Neural progenitor cell (in vitro differentiated cells): ENCODE results near the gene SUSD2. TPM values are rescaled to one million over a fixed set of nuclear protein-coding genes. Genes with fewer than 3 reads are reported as not detected.
A peak's percentile ranks its signal among the peaks of the same experiment; 100 is the strongest.

ENCODE experiments used
- DNase-seq: peaks from one replicate; pipeline ENCODE4 v3.0.0-alpha.2; 2016; ENCODE audit warnings: low spot score
- H2AFZ ChIP-seq: fragments of 200-600 bp; sonication (generic); replicated peaks from 2 replicates; pipeline ENCODE4 v1.6.1; 2016; ENCODE audit warnings: antibody characterized with exemption
- H3F3A ChIP-seq: fragments of 200-600 bp; sonication (generic); 2 replicates; pipeline ENCODE4 v1.6.1; 2016; ENCODE audit warnings: antibody characterized with exemption, low read depth
- H3K27ac ChIP-seq: fragments of 200-600 bp; sonication (generic); 2 replicates; pipeline ENCODE4 v1.5.1; 2016; ENCODE audit warnings: mild to moderate bottlenecking
- H3K27me3 ChIP-seq: fragments of 200-600 bp; sonication (generic); 2 replicates; pipeline ENCODE4 v1.6.1; 2016; ENCODE audit warnings: mild to moderate bottlenecking, moderate library complexity
- H3K36me3 ChIP-seq: fragments of 200-600 bp; sonication (generic); 2 replicates; pipeline ENCODE4 v1.5.1; 2016
- H3K4me1 ChIP-seq: fragments of 200-600 bp; sonication (generic); 2 replicates; pipeline ENCODE4 v1.6.1; 2016; ENCODE audit warnings: mixed run types
- H3K4me2 ChIP-seq: fragments of 200-600 bp; sonication (generic); 2 replicates; pipeline ENCODE4 v1.6.1; 2016
- H3K4me3 ChIP-seq: fragments of 200-600 bp; sonication (generic); 2 replicates; pipeline ENCODE4 v1.5.1; 2016
- H3K79me2 ChIP-seq: fragments of 200-600 bp; sonication (generic); 2 replicates; pipeline ENCODE4 v1.6.1; 2016; ENCODE audit warnings: low read depth
- H3K9ac ChIP-seq: fragments of 200-600 bp; sonication (generic); 2 replicates; pipeline ENCODE4 v1.6.1; 2016
- H3K9me3 ChIP-seq: fragments of 200-600 bp; sonication (generic); 2 replicates; pipeline ENCODE4 v1.5.1; 2016; ENCODE audit warnings: low read depth
- H4K20me1 ChIP-seq: fragments of 200-600 bp; sonication (generic); 2 replicates; pipeline ENCODE4 v1.6.1; 2016; ENCODE audit warnings: low read depth
- H3K27ac Mint-ChIP-seq: 3 replicates; pipeline ENCODE4 v1.8.0; 2021; ENCODE audit warnings: mixed read lengths
- H3K27me3 Mint-ChIP-seq: 2 replicates; pipeline ENCODE4 v1.8.0; 2022; ENCODE audit warnings: low read depth, mild to moderate bottlenecking, inconsistent platforms, moderate library complexity, mixed read lengths; ENCODE audit not compliant: insufficient read depth
- H3K36me3 Mint-ChIP-seq: 3 replicates; pipeline ENCODE4 v1.8.0; 2021; ENCODE audit warnings: mixed read lengths
- H3K4me1 Mint-ChIP-seq: 3 replicates; pipeline ENCODE4 v1.8.0; 2021; ENCODE audit warnings: mixed read lengths
- H3K4me3 Mint-ChIP-seq: 3 replicates; pipeline ENCODE4 v1.8.0; 2021; ENCODE audit warnings: mild to moderate bottlenecking, moderate library complexity, mixed read lengths
- H3K9me3 Mint-ChIP-seq: 3 replicates; pipeline ENCODE4 v1.8.0; 2020; ENCODE audit warnings: mixed read lengths
- EZH2 ChIP-seq: fragments of 200-600 bp; sonication (generic); IDR thresholded peaks from 2 replicates; pipeline ENCODE4 v1.6.1; 2017; ENCODE audit warnings: antibody characterized with exemption, mild to moderate bottlenecking, moderate library complexity
- EZH2phosphoT487 ChIP-seq: fragments of 200-600 bp; sonication (generic); IDR thresholded peaks from 2 replicates; pipeline ENCODE4 v1.6.1; 2017; ENCODE audit warnings: antibody characterized with exemption
- total RNA-seq: library from RNA; depleted of rRNA; stranded (reverse); fragments of >200 nt; gene quantifications from 2 replicates; pipeline ENCODE4 v1.2.3, GENCODE V29; 2015; ENCODE audit warnings: low replicate concordance
- TF ChIP-seq, protein P1 (sequence below): fragments of 200-600 bp; sonication (generic); IDR thresholded peaks from 2 replicates; pipeline ENCODE4 v1.5.1; 2017; ENCODE audit warnings: antibody characterized with exemption, mild to moderate bottlenecking

The SUSD2 gene, protein sequence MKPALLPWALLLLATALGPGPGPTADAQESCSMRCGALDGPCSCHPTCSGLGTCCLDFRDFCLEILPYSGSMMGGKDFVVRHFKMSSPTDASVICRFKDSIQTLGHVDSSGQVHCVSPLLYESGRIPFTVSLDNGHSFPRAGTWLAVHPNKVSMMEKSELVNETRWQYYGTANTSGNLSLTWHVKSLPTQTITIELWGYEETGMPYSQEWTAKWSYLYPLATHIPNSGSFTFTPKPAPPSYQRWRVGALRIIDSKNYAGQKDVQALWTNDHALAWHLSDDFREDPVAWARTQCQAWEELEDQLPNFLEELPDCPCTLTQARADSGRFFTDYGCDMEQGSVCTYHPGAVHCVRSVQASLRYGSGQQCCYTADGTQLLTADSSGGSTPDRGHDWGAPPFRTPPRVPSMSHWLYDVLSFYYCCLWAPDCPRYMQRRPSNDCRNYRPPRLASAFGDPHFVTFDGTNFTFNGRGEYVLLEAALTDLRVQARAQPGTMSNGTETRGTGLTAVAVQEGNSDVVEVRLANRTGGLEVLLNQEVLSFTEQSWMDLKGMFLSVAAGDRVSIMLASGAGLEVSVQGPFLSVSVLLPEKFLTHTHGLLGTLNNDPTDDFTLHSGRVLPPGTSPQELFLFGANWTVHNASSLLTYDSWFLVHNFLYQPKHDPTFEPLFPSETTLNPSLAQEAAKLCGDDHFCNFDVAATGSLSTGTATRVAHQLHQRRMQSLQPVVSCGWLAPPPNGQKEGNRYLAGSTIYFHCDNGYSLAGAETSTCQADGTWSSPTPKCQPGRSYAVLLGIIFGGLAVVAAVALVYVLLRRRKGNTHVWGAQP
- total RNA-seq = 0.02 and 0.25 TPM in 2 replicates

DNA sequence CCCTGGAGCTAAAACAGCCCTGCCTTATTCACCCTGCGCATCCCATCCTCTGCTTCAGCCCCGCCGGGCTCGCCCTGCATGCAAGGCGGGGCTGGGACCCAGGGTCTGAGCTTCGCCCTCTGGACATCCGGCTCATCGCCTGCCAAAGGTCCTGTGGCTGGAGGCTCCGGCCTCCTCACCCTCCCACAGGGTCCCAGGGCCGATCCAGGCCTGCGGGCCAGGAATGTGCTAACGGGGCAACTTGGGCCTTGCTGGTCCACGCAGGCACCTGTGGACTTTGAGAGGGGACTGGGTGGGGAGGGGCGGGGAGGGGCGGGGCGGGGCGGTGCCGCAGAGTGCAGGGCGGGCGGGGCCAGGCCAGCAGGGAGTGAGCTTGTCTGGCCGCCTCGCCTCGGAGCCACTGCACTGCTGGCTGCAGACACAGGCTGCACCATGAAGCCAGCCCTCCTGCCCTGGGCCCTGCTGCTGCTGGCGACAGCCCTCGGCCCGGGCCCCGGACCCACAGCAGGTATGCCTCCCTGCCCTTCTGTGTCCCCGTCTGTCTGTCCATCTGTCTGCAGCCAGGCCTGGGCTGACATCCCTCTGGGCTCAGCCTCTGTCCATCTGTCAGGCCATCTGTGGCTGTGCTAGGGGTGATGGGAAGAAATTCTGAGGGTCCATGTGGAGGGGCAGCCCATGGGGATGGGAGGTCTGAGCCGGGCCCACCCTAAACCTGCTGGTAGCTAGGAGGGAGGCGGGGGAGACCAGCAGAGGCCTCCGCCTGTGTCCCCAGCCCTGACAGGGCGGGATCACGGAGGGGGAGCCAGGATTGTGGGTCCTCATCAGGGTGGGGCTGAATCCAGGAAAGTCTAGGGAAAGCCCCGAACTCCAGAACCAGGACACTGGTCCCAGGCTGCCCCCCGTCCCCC is at the start of gene SUSD2:
Gene SUSD2 (plus strand): TSS at position 400 of the 908 bp plus-strand sequence. CDS start 33 bp downstream, at position 433.
- peaks cover 3% of the 10 kb centered on the region for H3K4me1 Mint-ChIP-seq
- H3F3A ChIP-seq = no peaks in the 10 kb centered on the region
- H2AFZ ChIP-seq = no peak within 1 kb of the TSS
- H3K4me1 ChIP-seq = peaks cover 8% of the 10 kb centered on the region
- H3K36me3 ChIP-seq = no peaks in the 10 kb centered on the region
- no peaks in the 10 kb centered on the region for H3K27me3 ChIP-seq
- H3K36me3 Mint-ChIP-seq = no peaks in the 10 kb centered on the region
- no peaks in the 10 kb centered on the region for H3K79me2 ChIP-seq
- H3K27ac Mint-ChIP-seq = peak within 1 kb of the TSS; percentile 57
- H3K27ac ChIP-seq = no peak within 1 kb of the TSS
- no peak within 1 kb of the TSS for H3K4me3 Mint-ChIP-seq
- peaks cover 4% of the 10 kb centered on the region for H4K20me1 ChIP-seq
- TF ChIP-seq, protein P1, sequence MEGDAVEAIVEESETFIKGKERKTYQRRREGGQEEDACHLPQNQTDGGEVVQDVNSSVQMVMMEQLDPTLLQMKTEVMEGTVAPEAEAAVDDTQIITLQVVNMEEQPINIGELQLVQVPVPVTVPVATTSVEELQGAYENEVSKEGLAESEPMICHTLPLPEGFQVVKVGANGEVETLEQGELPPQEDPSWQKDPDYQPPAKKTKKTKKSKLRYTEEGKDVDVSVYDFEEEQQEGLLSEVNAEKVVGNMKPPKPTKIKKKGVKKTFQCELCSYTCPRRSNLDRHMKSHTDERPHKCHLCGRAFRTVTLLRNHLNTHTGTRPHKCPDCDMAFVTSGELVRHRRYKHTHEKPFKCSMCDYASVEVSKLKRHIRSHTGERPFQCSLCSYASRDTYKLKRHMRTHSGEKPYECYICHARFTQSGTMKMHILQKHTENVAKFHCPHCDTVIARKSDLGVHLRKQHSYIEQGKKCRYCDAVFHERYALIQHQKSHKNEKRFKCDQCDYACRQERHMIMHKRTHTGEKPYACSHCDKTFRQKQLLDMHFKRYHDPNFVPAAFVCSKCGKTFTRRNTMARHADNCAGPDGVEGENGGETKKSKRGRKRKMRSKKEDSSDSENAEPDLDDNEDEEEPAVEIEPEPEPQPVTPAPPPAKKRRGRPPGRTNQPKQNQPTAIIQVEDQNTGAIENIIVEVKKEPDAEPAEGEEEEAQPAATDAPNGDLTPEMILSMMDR = no peak
- TF ChIP-seq EZH2 (no peak), EZH2phosphoT487 (no peak)
- peaks cover 5% of the 10 kb centered on the region for H3K27me3 Mint-ChIP-seq
- no peaks in the 10 kb centered on the region for H3K9me3 Mint-ChIP-seq
- no peak within 1 kb of the TSS for H3K9ac ChIP-seq
- no peak within 1 kb of the TSS for H3K4me3 ChIP-seq
- peak within 1 kb of the TSS; percentile 45 for H3K4me2 ChIP-seq
- H3K9me3 ChIP-seq = no peaks in the 10 kb centered on the region
- DNase-seq = peak; percentile 59

DNA sequence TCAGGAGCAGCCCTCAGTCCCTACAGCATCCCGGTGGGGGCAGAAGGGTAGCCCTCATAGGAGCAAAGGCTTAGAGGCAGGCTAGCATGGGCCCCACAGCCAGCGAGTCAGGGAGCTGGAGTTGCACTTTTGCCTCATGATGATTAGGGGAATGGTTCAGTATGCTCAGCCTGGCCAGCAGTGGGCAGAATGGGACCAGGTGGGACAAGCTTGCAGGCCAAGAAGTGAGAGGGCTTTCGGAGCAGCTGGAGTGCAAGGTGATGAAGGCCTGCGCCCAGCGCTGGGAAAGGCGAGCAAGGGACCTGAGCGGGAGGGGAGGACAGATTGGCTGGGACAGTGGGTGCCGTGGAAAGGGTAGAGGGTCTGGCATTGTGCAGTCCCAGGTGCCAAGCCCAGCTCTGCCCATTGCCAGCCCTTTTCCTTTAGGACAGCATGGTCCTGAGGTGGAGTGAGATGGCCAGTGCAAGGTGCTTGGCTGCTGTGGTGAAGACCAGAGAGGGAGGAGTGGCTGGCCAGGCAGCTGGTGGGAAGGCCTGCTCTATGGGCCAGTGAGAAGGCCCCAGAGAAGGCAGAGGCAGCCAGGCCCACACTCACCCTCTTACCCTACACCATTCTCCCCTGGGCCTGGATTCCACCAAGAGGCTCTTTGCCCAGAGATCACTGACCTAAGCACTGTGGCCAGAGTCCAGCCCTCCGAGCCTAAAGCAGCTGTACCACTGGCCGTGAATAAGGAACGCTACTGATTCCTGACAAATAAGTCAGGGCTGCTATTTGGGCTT is 47.9 kb upstream of the SUSD2 start:
- Histone ChIP-seq H3K9ac (no peak overlapping the region), H3K27ac (no peak overlapping the region)
- peaks cover 4% of the 10 kb centered on the region for H3K27me3 Mint-ChIP-seq

More for the DNA sequence above, 47.9 kb upstream of the SUSD2 start:
- H3K9me3 ChIP-seq = no peaks in the 10 kb centered on the region
- H3K4me1 Mint-ChIP-seq = peaks cover 26% of the 10 kb centered on the region
- no peaks in the 10 kb centered on the region for H3F3A ChIP-seq
- H3K36me3 Mint-ChIP-seq = peaks cover 9% of the 10 kb centered on the region
- H3K79me2 ChIP-seq = no peaks in the 10 kb centered on the region
- no peaks in the 10 kb centered on the region for H3K9me3 Mint-ChIP-seq
- H2AFZ ChIP-seq = no peak overlapping the region
- H4K20me1 ChIP-seq = no peaks in the 10 kb centered on the region
- no peaks in the 10 kb centered on the region for H3K4me1 ChIP-seq
- H3K27me3 ChIP-seq = no peaks in the 10 kb centered on the region
- H3K4me3 ChIP-seq = no peak overlapping the region
- H3K36me3 ChIP-seq = no peaks in the 10 kb centered on the region
- TF ChIP-seq EZH2phosphoT487 = no peak
- TF ChIP-seq, protein P1 = peak; percentile 17
- TF ChIP-seq EZH2 = no peak
- peak overlapping the region; percentile 61 for H3K27ac Mint-ChIP-seq
- H3K4me3 Mint-ChIP-seq = peak overlapping the region; percentile 74
- no peak for DNase-seq
- H3K4me2 ChIP-seq = no peak overlapping the region
